Activated CD4-positive, alpha-beta memory T cell treated with anti-CD3 and anti-CD28 coated beads for 36 hours (primary cell): ENCODE measurements around the gene TMEM225B. TPM values are rescaled to one million over a fixed set of nuclear protein-coding genes. Genes with fewer than 3 reads are reported as not detected.
A peak's percentile ranks its signal among the peaks of the same experiment; 100 is the strongest.
"Not testable (repeated sequence)": the region's sequence is repeated elsewhere in the genome, so short reads cannot be mapped to it uniquely, and the experiment has no call there.

ENCODE experiments used
- CTCF ChIA-PET: fragments of 350-600 bp; sonication (Branson Sonifier 250); formaldehyde crosslinking; loops from one replicate; lab custom pipeline; 2021; ENCODE audit warnings: antibody characterized with exemption, inconsistent platforms; lab: Charles Lee
- POLR2A ChIA-PET: fragments of 350-600 bp; sonication (Branson Sonifier 250); formaldehyde crosslinking; loops from one replicate; lab custom pipeline; 2021; ENCODE audit warnings: antibody characterized with exemption; lab: Charles Lee
- DNase-seq: peaks from one replicate; pipeline ENCODE4 v3.0.0-alpha.2; 2020
- H3K27ac Mint-ChIP-seq: one replicate; pipeline ENCODE4 v1.8.0; 2021; ENCODE audit warnings: mixed read lengths
- H3K27me3 Mint-ChIP-seq: one replicate; pipeline ENCODE4 v1.8.0; 2021; ENCODE audit warnings: mixed read lengths
- H3K36me3 Mint-ChIP-seq: one replicate; pipeline ENCODE4 v1.8.0; 2021; ENCODE audit warnings: mixed read lengths
- H3K4me1 Mint-ChIP-seq: one replicate; pipeline ENCODE4 v1.8.0; 2021; ENCODE audit warnings: low read depth, mixed read lengths
- H3K4me3 Mint-ChIP-seq: one replicate; pipeline ENCODE4 v1.8.0; 2021; ENCODE audit warnings: mild to moderate bottlenecking, mixed read lengths
- H3K9me3 Mint-ChIP-seq: one replicate; pipeline ENCODE4 v1.8.0; 2021; ENCODE audit warnings: mixed read lengths
- intact Hi-C: fragments of 100-400 bp; cut with micrococcal nuclease; formaldehyde crosslinking; loops from one replicate; pipeline ENCODE4 v1.15.1; 2023
- total RNA-seq, 2 experiments: library from RNA; stranded (reverse); gene quantifications; one replicate each; pipeline ENCODE4 v1.2.3, GENCODE V29; 2021

Gene TMEM225B
- total RNA-seq, 2 experiments from 2014 or later: 0.87 to 1.2 TPM

DNA sequence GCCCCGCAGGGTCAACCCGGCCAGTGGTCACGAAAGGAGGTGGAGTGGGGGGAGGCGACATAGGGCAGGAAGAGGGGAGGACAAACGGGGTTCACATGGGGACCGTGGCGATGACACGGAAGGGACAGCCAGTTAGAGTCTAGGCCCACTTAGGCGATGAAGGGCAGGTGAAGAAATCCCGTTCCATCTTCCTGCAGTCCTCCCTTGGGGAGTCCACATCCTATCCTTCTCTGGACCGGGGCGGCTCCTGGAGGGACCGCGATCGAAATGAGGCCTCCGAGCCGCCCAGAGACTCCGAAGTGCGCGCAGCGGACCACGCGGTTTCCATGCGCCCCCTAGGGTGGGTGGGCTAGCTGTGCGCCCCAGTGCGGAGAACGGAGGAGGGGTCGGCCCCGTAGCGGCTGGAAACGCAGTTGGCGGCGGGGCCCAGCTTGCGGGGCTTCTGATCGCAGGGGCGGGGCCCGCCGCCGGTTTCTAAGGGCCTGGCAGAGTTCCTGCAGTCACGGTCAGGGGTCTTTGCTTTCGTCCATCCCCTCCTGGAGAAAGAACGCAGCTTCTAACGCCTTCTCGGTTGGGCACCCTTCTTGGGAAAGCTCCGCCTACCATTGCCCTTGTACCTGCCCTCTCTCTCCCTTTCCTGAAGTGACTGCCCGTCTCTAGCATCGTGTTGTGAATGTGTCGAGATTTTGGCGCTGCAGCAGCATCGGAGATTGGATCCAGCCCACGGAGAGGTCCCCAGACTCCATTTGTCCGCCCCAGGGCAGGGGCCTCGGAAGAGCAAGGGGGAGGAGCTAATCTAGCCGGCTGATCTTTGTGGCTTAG is 17.9 kb upstream of the TMEM225B start:
- Mint-ChIP-seq H3K27me3 (no peaks in the 10 kb centered on the region), H3K9me3 (no peaks in the 10 kb centered on the region), H3K4me3 (peak overlapping the region; percentile 78), H3K27ac (no peak overlapping the region), H3K4me1 (peaks cover 12% of the 10 kb centered on the region), H3K36me3 (no peaks in the 10 kb centered on the region)
- CTCF ChIA-PET: interaction anchor here (0.7 to 1.1 kb wide), 3 partner anchors 18 to 55 kb away, joined by 3 read pairs; partner anchors contain the start of gene TMEM225B
- intact Hi-C loops: no loop called here
- POLR2A ChIA-PET: interaction anchor here (1.4 kb wide), 1 partner anchor 36 kb away, joined by 4 read pairs; the partner anchor contains the start of gene ZSCAN25
- peak; percentile 64 for DNase-seq

DNA sequence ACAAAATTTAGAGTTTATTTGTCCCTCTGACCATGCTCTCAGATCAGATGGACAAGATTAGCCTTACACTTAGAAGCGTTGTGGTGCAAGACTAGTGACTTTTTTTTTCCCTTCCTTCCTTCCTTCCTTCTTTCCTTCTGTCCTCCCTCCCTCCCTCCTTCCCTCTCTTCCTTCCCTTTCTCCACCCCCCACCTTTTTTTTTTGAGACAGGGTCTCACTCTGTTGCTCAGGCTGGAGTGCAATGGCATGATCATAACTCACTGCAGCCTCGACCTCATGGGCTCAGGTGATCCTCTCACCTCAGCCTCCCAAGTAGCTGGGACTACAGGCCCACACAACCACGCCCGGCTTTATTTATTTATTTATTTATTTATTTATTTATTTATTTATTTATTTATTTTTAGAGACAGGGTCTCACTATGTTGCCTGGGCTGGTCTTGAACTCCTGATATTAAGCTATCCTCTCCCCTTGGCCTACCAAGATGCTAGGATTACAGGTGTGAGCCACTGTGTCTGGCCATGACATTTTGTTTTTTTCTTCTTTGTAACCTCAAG is 17.2 kb upstream of the TMEM225B start:
- ChIA-PET CTCF (interaction anchor here (0.7 to 1.1 kb wide), 3 partner anchors 17 to 55 kb away, joined by 3 read pairs; partner anchors contain the start of gene TMEM225B), POLR2A (interaction anchor here (1.4 kb wide), 1 partner anchor 36 kb away, joined by 4 read pairs; the partner anchor contains the start of gene ZSCAN25)
- peaks cover 12% of the 10 kb centered on the region for H3K4me1 Mint-ChIP-seq
- H3K4me3 Mint-ChIP-seq: peak overlapping the region; percentile 78
- H3K9me3 Mint-ChIP-seq, H3K27me3 Mint-ChIP-seq, H3K27ac Mint-ChIP-seq, H3K36me3 Mint-ChIP-seq, DNase-seq, intact Hi-C loops: not testable (repeated sequence)

DNA sequence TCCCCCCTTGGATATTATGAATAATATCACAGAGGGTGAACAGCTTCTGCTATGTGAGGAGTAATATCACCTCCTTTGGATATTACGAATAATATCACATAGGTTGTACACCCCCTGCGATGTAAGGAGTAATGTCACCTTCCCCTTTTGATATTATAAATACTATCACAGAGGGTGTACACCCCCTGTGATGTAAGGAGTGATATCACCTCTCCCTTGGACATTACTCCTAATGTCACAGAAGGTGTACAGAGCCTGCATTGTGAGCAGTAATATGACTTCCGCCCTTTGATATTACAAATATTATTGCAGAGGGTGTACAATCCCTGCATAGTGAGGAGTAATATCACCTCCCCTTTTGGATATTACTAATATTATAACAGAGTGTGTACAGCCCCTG is 9.2 kb upstream of the TMEM225B start:
- DNase-seq: no peak
- H3K27ac Mint-ChIP-seq: no peak overlapping the region
- CTCF ChIA-PET: no interaction called here
- intact Hi-C loops: no loop called here
- H3K4me3 Mint-ChIP-seq: no peak overlapping the region
- no peaks in the 10 kb centered on the region for H3K9me3 Mint-ChIP-seq
- H3K4me1 Mint-ChIP-seq: no peaks in the 10 kb centered on the region
- no peaks in the 10 kb centered on the region for H3K27me3 Mint-ChIP-seq
- POLR2A ChIA-PET: no interaction called here
- H3K36me3 Mint-ChIP-seq: no peaks in the 10 kb centered on the region

DNA sequence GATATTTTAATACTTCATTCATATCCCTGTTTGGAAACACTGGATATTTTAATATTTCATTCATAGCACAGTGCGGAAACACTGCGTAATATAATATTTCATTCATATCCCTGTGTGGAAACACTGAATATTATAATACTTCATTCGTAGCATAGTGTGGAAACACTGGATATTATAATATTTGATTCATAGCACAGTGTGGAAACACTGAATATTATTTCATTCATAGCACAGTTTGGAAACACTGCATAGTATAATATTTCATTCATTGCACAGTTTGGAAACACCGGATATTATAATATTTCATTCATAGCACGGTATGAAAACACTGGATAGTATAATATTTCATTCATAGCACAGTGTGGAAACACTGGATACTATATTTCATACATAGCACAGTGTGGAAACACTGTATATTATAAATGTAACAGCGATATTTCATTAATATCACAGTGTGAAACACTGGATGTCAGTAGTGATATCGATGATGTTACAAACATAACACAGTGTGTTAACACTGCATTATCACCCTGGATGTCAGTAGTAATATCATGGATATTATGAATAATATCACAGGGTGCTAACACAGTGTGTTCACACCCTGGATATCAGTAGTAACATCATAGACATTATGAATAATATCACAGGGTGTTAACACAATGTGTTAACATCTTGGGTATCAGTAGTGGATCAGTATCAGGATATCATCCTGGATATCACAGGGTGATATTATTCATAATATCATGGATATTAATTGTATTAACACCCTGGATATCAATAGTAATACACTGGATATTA is 2.9 kb upstream of the TMEM225B start:
- no peak overlapping the region for H3K4me3 Mint-ChIP-seq
- no peaks in the 10 kb centered on the region for H3K36me3 Mint-ChIP-seq
- CTCF ChIA-PET: no interaction called here
- no peaks in the 10 kb centered on the region for H3K27me3 Mint-ChIP-seq
- POLR2A ChIA-PET: no interaction called here
- intact Hi-C loops: no loop called here
- H3K4me1 Mint-ChIP-seq: no peaks in the 10 kb centered on the region
- no peaks in the 10 kb centered on the region for H3K9me3 Mint-ChIP-seq
- no peak overlapping the region for H3K27ac Mint-ChIP-seq
- no peak for DNase-seq

DNA sequence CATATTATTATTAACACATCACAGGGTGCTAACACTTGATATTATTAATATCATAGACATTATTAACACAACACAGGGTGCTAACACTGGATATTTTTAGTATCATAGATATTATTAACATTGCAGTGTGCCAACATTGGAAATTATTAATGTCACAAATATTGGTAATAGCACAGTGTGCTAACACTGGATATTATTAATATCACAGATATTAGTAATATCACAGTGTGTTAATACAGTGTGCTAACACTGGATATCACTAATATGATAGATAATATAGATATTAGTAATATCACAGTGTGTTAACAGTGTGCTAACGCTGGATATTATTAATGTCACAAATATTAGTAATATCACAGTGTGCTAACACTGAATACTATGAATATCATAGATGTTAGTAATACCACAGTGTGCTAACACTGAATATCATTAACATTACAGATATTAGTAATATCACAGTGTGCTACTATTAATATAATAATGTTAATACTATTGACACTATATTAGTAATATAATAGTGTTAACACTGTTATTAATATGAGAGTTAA is 1.6 kb upstream of the TMEM225B start:
- CTCF ChIA-PET: no interaction called here
- Mint-ChIP-seq H3K4me1 (no peaks in the 10 kb centered on the region), H3K4me3 (no peak overlapping the region), H3K36me3 (no peaks in the 10 kb centered on the region), H3K27me3 (no peaks in the 10 kb centered on the region), H3K27ac (no peak overlapping the region), H3K9me3 (no peaks in the 10 kb centered on the region)
- POLR2A ChIA-PET: no interaction called here
- DNase-seq: no peak
- intact Hi-C loops: no loop called here

DNA sequence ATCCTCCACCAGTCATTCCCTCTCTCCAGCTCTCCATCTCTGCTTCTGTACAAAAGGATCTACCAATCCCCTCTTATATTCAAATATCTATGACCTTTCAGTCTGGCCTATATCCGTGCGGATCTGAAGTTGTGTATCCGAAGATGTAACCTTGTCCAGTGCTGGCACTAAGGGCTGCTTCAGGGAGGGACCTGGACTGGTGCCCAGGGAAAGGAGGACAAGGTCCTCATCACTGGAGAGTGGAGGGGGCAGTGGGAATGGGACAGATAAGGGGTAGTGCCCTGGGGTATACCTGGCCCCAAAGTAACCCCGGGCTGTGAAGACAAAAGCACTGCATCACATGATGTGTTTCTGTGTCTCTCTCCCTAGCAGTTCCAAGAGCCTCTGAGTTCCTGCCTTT is 1.8 kb downstream of the TMEM225B start:
- no peaks in the 10 kb centered on the region for H3K9me3 Mint-ChIP-seq
- H3K27me3 Mint-ChIP-seq: no peaks in the 10 kb centered on the region
- no peaks in the 10 kb centered on the region for H3K36me3 Mint-ChIP-seq
- DNase-seq: no peak
- ChIA-PET POLR2A (no interaction called here), CTCF (interaction anchor here (0.6 kb wide), 1 partner anchor 1174 kb away, joined by 3 read pairs; no protein-coding TSS in a partner anchor)
- H3K4me3 Mint-ChIP-seq: no peak overlapping the region
- H3K4me1 Mint-ChIP-seq: no peaks in the 10 kb centered on the region
- intact Hi-C loops: no loop called here
- H3K27ac Mint-ChIP-seq: no peak overlapping the region

DNA sequence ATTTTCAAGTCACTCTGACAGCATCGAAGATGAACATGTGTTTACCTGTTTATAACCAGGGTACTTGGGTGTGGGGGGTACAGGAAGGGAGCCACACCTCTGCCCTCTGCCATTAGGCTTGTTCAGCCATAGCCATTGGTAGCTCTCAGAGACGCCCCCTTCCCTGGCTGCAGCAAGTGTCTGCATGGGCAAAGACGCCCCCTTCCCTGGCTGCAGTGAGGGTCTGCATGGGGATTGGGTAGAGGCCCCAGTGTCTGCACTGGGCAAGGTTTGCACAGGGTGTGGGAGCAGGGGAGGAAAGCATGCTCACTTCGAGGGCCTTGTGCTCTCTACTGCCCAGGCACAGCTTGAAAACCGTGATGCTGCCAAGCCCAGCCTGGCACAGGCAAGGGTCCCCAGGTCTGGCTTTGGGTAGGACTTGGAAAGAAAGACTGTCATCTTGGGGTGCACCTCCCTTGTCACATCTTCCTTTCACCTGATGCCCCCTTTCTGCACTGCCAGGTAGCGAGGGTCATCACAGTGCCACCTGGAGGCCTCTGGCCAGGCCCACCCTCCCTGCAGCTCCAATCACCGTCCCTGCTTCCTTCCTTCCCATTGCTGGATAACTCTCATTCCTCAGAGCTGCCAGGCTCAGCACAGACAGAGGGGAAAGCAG is 3.7 kb downstream of the TMEM225B start:
- Mint-ChIP-seq H3K36me3 (no peaks in the 10 kb centered on the region), H3K27ac (no peak overlapping the region), H3K4me1 (no peaks in the 10 kb centered on the region), H3K9me3 (no peaks in the 10 kb centered on the region), H3K4me3 (no peak overlapping the region), H3K27me3 (no peaks in the 10 kb centered on the region)
- POLR2A ChIA-PET: no interaction called here
- no peak for DNase-seq
- intact Hi-C loops: no loop called here
- CTCF ChIA-PET: no interaction called here

DNA sequence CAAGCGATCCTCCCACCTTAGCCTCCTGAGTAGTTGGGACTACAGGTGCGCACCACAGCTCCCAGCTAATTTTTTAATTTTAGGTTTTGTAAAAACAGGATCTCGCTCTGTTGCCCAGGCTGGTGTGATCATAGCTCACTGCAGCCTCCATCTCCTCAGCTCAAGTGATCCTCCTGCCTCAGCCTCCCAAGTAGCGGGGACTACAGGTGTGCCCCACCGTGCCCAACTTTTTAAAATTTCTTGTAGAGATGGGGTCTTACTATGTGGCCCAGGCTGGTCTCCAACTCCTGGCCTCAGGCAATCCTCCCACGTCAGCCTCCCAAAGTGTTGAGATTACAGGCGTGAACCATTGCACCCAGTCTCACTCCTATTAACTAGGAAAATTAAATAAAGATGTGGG is 7.5 kb downstream of the TMEM225B start:
- Mint-ChIP-seq H3K27me3 (no peaks in the 10 kb centered on the region), H3K9me3 (no peaks in the 10 kb centered on the region), H3K27ac (no peak overlapping the region), H3K36me3 (no peaks in the 10 kb centered on the region), H3K4me3 (no peak overlapping the region), H3K4me1 (no peaks in the 10 kb centered on the region)
- DNase-seq: no peak
- POLR2A ChIA-PET: no interaction called here
- CTCF ChIA-PET: no interaction called here
- intact Hi-C loops: no loop called here

DNA sequence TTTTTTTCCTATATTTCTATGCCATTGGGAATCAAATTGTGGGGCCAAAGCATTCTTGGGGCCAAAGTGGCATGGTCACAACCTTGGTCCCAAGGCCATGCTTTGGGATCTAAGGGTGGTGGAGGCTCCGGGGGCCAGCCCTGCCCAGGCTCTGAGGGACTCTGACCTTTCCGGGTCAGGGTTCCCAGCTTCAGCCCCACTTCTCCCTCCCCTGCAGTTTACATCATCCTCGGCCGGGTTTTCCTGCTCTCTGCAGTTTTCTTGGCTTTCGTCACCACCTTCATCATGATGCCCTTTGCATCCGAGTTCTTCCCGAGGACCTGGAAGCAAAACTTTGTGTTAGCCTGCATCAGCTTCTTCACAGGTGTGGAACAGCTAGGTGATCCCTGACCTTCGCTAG is 8.5 kb downstream of the TMEM225B start:
- no peak overlapping the region for H3K4me3 Mint-ChIP-seq
- H3K27ac Mint-ChIP-seq: no peak overlapping the region
- no peaks in the 10 kb centered on the region for H3K4me1 Mint-ChIP-seq
- intact Hi-C loops: no loop called here
- H3K9me3 Mint-ChIP-seq: no peaks in the 10 kb centered on the region
- CTCF ChIA-PET: no interaction called here
- H3K27me3 Mint-ChIP-seq: no peaks in the 10 kb centered on the region
- POLR2A ChIA-PET: no interaction called here
- no peak for DNase-seq
- H3K36me3 Mint-ChIP-seq: no peaks in the 10 kb centered on the region

DNA sequence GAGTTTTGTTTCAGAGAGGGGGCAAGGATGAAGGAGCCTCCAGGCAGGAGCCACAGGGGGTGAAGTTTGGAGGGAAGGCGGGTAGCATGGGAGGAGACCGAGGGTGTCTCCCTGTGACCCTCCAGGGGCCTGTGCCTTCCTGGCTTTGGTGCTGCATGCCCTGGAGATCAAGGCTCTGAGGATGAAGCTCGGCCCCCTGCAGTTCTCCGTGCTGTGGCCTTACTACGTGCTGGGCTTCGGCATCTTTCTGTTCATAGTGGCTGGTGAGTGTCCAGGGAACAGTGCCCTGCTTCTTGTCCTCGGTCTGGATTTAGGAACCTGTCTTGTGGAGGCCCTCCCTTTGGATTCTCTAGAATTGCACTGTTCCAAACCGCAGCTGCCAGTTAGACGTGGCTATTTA is 9.5 kb downstream of the TMEM225B start:
- Mint-ChIP-seq H3K4me3 (no peak overlapping the region), H3K27me3 (no peaks in the 10 kb centered on the region), H3K4me1 (no peaks in the 10 kb centered on the region), H3K9me3 (no peaks in the 10 kb centered on the region), H3K27ac (no peak overlapping the region), H3K36me3 (no peaks in the 10 kb centered on the region)
- intact Hi-C loops: no loop called here
- POLR2A ChIA-PET: no interaction called here
- no peak for DNase-seq
- CTCF ChIA-PET: no interaction called here

DNA sequence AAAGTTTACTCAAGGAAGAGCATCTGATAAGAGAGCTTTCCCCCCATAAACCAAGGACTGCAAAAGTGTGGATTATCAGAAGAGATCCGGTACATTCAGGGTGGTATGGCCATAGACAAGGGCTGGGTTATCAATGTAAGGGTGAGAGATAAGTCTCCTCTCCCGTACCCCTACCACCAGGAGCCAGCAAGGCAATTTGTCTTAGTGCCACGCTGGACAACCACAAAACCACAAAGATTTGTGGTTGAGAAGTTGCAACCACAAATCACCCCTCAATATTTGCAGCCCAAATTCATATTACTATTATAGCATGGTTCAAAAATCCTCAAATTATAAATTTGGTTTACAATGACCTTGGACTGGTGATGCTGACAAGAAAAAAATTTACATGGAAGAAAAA is 16.4 kb downstream of the TMEM225B start:
- peaks cover 36% of the 10 kb centered on the region for H3K4me1 Mint-ChIP-seq
- no peaks in the 10 kb centered on the region for H3K9me3 Mint-ChIP-seq
- H3K36me3 Mint-ChIP-seq: peaks cover 12% of the 10 kb centered on the region
- no peaks in the 10 kb centered on the region for H3K27me3 Mint-ChIP-seq
- no peak overlapping the region for H3K4me3 Mint-ChIP-seq
- CTCF ChIA-PET: no interaction called here
- H3K27ac Mint-ChIP-seq: no peak overlapping the region
- intact Hi-C loops: no loop called here
- POLR2A ChIA-PET: interaction anchor here (2.2 kb wide), 1 partner anchor 56 kb away, joined by 11 read pairs; the partner anchor contains the start of gene ZNF655
- no peak for DNase-seq
